Metanephros (tissue), 2 donors: ENCODE measurements around the gene SDHAF1. TPM values are rescaled to one million over a fixed set of nuclear protein-coding genes. Genes with fewer than 3 reads are reported as not detected.

Source experiments
- small RNA-seq: library from RNA; depleted of rRNA; stranded (forward); fragments of <200 nt; gene quantifications from one replicate; pipeline ENCODE3, GENCODE V24; 2014; ENCODE audit warnings: low replicate concordance
- total RNA-seq: library from RNA; depleted of rRNA; stranded (reverse); fragments of >200 nt; gene quantifications from one replicate; pipeline ENCODE4 v1.2.3, GENCODE V29; 2014

SDHAF1 gene, protein sequence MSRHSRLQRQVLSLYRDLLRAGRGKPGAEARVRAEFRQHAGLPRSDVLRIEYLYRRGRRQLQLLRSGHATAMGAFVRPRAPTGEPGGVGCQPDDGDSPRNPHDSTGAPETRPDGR
- 15.9 TPM for total RNA-seq

DNA sequence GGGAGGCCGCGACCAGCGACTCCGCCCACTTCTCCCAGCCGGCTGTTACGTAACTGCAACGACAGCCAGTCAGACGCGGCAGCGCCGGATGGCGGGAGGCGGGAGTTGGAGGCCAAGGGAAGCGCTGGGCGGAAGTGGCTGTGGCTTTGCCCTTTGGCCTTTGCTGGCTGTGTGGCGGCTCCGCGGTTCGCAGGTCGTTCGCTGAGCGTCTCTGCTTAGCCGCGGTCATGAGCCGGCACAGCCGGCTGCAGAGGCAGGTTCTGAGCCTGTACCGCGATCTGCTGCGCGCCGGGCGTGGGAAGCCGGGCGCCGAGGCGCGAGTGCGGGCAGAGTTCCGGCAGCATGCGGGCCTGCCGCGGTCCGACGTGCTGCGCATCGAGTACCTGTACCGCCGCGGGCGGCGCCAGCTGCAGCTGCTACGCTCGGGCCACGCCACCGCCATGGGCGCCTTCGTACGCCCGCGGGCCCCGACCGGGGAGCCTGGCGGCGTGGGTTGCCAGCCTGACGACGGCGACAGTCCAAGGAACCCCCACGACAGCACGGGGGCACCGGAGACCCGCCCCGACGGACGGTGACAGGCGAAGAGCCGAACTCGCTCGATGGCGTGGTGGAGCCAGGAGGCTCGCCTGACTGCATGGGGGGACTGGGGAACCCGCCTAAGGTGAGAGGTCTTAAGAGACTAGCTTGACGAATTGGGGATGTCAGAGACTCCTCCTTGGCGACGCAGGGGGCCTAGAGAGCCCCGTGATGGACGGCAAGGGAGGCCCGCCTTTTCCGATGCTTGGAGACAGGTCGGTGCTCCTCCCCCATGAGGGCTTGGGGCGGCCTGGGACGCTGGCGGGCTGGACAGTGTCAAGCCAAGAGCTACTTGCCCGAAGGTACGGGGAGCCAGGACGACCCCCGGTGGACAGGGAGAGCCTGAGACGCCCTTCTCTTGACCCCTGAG, at the start of gene SDHAF1:
TSS of gene SDHAF1 (plus strand) at position 141 of the 946 bp plus-strand sequence. CDS start at position 228, 87 bp downstream.

DNA sequence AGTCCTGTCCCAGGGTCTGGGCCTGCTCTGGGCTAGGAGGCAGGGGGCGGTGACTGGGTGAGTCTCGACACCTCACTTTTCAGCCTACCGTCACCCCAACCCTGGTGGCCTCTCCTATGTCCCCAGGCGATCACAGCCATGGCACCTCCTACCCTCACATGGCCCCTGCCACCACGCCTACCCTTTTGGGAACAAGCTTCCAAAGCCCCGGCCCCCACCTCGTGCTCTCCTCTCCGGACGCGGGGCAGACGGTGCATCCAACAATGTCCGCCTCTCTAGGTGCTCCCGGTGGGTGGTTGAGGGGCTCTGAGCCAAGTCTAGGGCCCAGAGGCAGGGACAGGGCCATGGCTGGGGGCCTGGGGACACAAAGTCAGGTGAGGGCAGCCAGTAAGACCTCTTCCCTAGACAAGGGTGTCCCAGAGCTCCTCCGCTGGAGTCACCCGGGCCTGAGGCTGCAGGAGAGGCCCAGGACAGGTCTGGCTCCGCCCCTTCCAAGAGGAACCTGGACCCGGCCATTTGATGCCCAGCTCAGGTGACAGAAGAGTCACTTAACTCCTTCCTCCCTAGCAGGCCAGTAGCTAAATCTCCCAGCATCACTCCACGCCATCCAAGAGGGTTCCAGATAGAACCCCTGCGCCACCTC, 13.5 kb downstream of the SDHAF1 start, which contains the start of gene SYNE4:
TSS of gene SYNE4 (minus strand) at position 478 of the 643 bp plus-strand sequence. CDS start at position 346, 132 bp downstream.

GRCh38 chr19:36014012-36014924, 19.3 kb downstream of the SDHAF1 start, which contains the start of gene ALKBH6:
Gene ALKBH6 (minus strand): TSS chr19:36014213. CDS start chr19:36013397, 816 bp downstream.

DNA sequence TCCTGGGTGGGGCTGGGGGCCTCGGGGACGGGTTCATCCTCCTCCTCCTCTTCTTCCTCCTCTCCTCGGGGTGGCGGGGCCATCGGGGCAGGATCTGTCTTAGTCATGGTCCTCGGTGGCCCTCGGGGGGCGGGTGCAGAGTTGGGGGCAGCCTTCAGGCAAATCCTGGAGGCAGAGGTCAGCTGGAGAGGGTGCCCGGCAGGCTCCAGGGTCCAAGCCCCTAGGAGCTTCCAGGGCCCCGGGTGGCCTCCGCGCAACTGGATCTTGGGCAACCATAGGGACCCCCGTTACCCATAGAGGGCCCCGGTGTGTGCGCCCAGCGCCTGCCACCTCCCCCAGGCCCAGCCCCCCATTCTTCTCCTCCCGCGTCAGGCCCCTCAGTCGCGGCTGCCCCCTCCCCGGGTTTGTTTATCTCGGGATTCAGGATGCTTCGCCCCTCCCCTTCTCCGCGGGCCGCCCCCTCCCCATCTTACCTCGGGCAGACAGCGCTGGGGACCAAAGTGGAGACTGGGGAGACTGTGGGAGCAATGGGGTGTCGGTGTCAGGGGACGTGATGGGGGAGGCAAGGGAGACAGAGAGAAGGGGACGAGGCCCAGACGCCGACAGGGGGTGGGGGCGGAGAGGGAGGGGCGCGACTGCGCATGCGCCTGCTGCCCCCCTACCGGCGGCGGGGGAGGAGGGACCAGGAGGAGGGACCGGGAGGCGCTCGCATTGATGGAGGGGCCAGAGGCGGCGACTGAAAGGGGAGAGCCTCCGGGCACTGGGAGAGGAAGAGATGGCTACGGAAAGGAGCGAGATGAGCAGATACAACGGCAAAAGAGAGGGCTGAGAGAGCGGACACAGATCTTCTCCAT, 37.5 kb downstream of the SDHAF1 start, which contains the start of gene CLIP3:
TSS of gene CLIP3 (minus strand) at position 623 of the 854 bp plus-strand sequence. CDS start at position 107, 516 bp downstream.

Small RNA genes lying within 50 kb of the gene (small RNA-seq; reads per million reads assigned to genes)
- not detected for gene AF038458.1

Other genes with a start within 250 kb of the SDHAF1 start
- gene U2AF1L4, start 249.8 kb upstream of the SDHAF1 start, total RNA-seq, result 14.9 TPM
- 22.9 TPM for gene PSENEN, start 249.5 kb upstream of the SDHAF1 start, total RNA-seq
- gene LIN37, start 246.6 kb upstream of the SDHAF1 start, total RNA-seq, result 11.3 TPM
- gene HSPB6, start 238.2 kb upstream of the SDHAF1 start, total RNA-seq, result 51.6 TPM
- gene PROSER3, start 237.0 kb upstream of the SDHAF1 start, total RNA-seq, result 15.9 TPM
- gene ARHGAP33, start 219.6 kb upstream of the SDHAF1 start, total RNA-seq, result 27.4 TPM
- 14.4 TPM for gene PRODH2, start 182.3 kb upstream of the SDHAF1 start, total RNA-seq
- gene NPHS1, start 142.7 kb upstream of the SDHAF1 start, total RNA-seq, result 32.8 TPM
- 3.9 TPM for gene KIRREL2, start 138.3 kb upstream of the SDHAF1 start, total RNA-seq
- 10.3 TPM for gene APLP1, start 126.6 kb upstream of the SDHAF1 start, total RNA-seq
- 12.7 TPM for gene NFKBID, start 94.6 kb upstream of the SDHAF1 start, total RNA-seq
- gene HCST, start 92.7 kb upstream of the SDHAF1 start, total RNA-seq, result 6.9 TPM
- 24.3 TPM for gene TYROBP, start 86.9 kb upstream of the SDHAF1 start, total RNA-seq
- gene LRFN3, start 58.8 kb upstream of the SDHAF1 start, total RNA-seq, result 9.9 TPM
- 7.4 TPM for gene SYNE4, start 13.6 kb downstream of the SDHAF1 start, total RNA-seq
- 10.3 TPM for gene ALKBH6, start 19.0 kb downstream of the SDHAF1 start, total RNA-seq
- 25.7 TPM for gene CLIP3, start 37.7 kb downstream of the SDHAF1 start, total RNA-seq
- gene THAP8, start 59.1 kb downstream of the SDHAF1 start, total RNA-seq, result 6.7 TPM
- gene WDR62, start 59.7 kb downstream of the SDHAF1 start, total RNA-seq, result 3.2 TPM
- not detected for gene OVOL3, start 116.0 kb downstream of the SDHAF1 start, total RNA-seq
- 56.9 TPM for gene POLR2I, start 119.7 kb downstream of the SDHAF1 start, total RNA-seq
- gene TBCB, start 120.3 kb downstream of the SDHAF1 start, total RNA-seq, result 89.8 TPM
- gene CAPNS1, start 144.9 kb downstream of the SDHAF1 start, total RNA-seq, result 217 TPM
- gene COX7A1, start 157.3 kb downstream of the SDHAF1 start, total RNA-seq, result 36.9 TPM
- gene ZNF565, start 219.5 kb downstream of the SDHAF1 start, total RNA-seq, result 6.7 TPM
- gene ZNF146, start 219.9 kb downstream of the SDHAF1 start, total RNA-seq, result 87.3 TPM